GM21825 (cell line): ENCODE results near the gene SLC35B2.

Source experiments
- ATAC-seq: cut with Tn5 transposase; IDR thresholded peaks from one replicate; pipeline ENCODE4 v1.9.1; 2021; ENCODE audit warnings: mild to moderate bottlenecking, moderate library complexity; ENCODE audit not compliant: unreplicated experiment

Gene SLC35B2, protein sequence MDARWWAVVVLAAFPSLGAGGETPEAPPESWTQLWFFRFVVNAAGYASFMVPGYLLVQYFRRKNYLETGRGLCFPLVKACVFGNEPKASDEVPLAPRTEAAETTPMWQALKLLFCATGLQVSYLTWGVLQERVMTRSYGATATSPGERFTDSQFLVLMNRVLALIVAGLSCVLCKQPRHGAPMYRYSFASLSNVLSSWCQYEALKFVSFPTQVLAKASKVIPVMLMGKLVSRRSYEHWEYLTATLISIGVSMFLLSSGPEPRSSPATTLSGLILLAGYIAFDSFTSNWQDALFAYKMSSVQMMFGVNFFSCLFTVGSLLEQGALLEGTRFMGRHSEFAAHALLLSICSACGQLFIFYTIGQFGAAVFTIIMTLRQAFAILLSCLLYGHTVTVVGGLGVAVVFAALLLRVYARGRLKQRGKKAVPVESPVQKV

DNA sequence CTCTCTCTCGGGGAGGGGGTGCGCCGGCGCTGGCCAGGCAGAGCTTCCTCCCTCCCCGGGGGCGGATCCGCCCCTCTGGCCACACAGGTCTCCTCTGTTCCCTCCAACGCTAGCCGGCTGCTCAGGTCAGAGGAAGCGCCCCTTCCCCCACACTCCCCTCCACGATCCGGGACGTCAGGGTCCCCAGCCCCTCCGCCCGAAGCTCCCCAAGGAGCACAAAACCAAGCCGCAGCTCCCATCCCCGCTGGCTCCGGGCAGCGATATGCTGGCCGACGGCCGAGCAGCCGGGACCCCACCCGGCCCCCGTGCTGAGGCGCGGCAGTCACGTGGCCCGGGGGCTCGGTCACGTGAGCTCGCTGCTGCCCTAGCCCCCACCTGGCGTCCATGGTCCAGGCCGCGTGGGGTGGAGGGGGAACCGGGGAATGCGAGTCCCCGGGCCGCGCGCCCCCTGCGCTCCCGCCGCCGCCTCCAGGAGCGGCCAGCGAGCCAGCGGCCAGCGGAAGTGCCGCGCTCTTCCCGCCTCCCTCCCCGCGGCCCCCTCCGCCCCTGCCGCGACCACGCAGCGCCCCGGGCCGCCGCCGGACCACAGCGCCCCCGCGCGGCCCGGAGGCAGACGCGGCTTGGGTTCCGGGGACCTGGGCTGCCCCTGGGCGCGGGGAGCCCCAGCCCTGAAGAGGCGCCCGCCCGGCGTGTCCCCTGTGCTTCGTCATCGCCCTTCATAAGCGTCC lies at the start of gene SLC35B2:
Gene SLC35B2, minus strand, starts transcription at position 504 of the 728 bp plus-strand sequence. Its CDS starts 118 bp downstream, at position 386.
- peak; percentile 43 for ATAC-seq

- no peak for ATAC-seq
These were observed 49.4 kb upstream of the SLC35B2 start for GRCh38 chr6:44306710-44307109.

DNA sequence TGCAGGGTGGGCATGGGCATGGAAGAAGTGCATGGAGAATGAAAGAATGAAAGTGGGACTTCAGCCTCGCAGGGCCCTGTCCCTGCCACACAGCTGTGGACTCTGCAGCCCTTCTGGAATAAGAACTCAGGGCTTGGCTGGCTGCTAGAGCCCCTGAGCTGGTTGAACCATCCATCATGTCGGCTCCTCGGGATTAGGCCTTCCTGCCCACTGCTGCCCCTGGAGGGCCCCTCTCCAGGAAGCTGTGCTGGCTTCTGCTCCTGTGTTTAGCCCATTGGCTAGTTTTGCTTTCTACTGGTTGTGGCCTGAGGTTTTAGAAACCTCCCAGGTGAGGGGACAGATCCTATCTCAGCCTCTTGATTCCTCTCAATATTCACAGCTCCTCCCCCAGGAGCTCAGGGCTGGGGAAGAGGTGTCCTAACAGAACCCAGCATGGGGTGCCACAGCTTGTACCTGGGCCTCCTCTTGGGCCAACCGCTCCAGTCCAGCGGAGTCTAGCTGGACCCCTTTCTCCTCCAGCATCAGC lies 47.9 kb upstream of the SLC35B2 start:
- no peak for ATAC-seq

DNA sequence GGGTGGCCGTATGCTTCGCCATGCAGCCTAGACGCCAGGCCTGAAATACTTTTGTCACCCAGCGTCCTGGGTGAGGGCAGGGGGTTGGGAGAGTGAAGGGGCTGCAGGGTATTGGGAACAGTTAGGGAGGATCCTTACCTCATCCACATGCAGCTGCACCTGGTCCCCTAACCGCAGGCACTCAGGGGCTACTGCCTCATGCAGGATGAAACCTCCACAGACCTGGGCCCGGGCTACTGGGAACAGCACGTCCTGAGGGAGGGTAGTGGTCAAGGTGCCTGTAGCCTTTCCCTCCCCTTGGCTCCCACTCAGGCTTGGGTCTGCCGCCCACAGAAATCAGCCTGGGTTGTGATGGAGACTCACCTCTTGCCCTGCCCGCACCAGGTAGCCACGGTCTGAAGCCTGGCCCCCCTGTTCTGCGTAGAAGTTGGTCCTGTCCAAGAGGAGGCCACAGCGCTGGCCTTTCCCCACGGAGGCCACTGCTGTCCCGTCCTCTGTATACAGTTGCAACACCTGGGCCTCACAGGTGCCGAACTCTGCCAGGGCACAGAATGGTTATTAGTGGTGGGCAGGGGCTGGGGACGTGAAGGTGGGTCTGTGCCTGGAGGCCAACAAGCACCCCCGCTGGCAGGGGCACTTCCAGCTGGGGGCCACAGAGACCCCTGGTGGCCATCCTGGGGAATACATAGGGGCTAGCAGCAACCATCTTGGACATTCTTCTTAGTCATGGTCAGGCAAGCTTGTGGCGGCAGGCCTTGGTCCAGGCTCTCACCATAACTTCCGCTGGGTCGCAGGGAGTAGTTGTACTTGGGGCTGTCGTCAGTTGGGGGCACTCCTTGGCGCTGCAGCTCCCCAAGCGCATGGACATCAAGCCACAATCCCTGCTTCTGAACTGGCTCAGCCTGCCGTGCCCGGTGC lies 47.2 kb upstream of the SLC35B2 start:
- ATAC-seq = no peak

DNA sequence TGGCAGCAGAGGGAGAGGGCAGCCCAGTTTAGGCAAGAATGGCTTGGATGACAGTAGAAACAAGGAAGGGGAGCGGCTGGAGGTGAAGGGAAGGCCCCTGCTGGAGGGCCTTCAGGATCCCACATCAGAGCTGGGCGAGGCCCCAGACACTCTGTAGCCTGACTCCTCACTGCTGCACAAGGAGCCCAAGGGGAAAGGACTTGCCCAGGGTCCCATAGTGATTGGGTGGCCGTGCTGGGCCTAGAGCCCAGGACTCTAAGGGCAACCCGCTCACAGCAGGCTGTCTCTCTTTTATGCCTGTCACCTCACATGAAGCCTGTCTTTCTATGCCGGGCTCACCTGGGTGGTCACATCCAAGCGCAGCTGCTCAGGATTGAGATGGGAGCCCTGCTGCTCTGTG lies 46.5 kb upstream of the SLC35B2 start:
- no peak for ATAC-seq

DNA sequence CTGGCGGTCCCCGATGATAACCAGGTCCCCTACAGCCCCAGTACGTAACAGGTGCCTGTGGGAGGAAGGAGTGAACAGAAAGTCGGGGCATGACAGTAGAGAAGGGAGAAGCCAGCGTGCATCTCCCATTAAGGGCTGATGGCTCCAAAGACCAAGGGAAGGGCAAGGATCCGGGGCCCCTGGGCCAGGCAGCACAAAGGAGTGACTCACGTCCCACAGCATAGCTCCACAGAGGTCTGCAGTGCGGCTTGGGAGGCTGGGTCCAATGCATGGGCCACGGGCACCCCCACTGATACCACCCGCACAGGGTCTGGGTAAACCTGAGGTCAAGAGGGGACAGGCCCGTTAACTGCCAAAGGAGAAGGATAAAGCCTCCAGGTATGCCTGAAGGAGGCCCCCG lies 45.5 kb upstream of the SLC35B2 start:
- ATAC-seq = no peak

GRCh38 chr6:44301782-44302564 lies 44.6 kb upstream of the SLC35B2 start:
- ATAC-seq = no peak

DNA sequence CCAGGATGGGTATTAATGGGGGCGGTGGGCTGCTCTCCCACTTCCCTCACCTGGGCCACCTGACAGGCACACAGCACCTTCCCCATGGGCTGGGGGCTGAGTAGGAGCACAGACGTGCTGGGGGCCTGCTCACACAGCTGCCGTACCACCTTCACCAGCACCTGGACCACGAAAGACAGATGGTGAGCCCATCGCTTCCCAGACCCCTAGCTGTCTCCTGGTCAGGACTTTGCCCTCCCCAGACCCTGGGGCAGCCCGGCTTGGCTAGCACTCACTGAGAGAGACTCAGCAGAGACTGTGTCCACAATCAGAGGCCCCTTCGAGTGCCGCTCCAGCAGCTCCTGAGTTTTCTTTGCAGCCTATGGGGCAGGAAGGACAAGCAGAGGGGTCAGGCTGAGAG lies 43.8 kb upstream of the SLC35B2 start:
- no peak for ATAC-seq

DNA sequence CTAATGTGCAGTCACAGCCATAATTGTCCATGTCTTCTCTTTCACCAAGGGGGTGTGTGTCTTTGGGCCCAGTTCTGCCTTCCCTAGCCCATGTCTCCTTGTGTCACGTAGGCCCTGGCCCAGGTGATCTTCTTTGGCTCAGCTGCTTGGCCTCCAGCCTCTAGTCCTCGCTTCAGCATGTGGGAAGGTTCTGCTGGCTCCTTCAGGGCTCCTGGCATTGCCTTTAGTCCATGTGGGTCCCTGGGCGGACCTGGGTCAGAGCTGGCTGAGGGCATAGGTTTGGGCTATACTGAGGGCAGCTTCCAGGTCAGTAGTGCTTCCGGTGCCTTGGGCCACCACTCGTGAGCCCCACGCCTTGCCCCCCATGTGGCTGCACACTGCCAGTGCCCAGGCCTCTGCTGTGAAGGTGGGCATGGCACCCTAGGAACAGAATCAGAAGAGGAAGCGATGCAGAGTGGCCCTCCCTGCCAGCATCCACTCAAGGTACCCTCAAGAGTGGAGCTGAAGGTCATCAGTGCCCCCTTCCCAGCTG lies 43.0 kb upstream of the SLC35B2 start:
- ATAC-seq = no peak

DNA sequence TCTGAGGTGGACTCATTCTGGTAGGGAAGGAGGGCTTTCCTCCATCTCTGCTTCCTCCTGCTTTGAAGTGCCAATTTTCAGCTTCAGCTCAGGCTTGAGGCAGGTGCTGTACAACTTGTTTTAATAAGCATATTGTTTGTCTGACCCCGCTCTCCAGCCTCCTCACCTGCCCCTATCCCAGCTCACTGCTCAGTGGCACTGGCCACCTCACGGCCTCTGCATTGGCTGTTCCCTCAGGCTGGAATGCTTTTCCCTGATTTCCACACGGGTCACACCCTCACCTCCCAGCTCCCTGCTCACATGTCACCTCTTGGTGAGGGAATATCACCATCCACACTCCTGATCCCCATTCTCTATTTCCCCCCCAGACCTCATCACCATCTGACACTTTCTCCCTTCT lies 41.5 kb upstream of the SLC35B2 start:
- ATAC-seq = no peak

GRCh38 chr6:44298055-44298803 lies 40.9 kb upstream of the SLC35B2 start:
- no peak for ATAC-seq

DNA sequence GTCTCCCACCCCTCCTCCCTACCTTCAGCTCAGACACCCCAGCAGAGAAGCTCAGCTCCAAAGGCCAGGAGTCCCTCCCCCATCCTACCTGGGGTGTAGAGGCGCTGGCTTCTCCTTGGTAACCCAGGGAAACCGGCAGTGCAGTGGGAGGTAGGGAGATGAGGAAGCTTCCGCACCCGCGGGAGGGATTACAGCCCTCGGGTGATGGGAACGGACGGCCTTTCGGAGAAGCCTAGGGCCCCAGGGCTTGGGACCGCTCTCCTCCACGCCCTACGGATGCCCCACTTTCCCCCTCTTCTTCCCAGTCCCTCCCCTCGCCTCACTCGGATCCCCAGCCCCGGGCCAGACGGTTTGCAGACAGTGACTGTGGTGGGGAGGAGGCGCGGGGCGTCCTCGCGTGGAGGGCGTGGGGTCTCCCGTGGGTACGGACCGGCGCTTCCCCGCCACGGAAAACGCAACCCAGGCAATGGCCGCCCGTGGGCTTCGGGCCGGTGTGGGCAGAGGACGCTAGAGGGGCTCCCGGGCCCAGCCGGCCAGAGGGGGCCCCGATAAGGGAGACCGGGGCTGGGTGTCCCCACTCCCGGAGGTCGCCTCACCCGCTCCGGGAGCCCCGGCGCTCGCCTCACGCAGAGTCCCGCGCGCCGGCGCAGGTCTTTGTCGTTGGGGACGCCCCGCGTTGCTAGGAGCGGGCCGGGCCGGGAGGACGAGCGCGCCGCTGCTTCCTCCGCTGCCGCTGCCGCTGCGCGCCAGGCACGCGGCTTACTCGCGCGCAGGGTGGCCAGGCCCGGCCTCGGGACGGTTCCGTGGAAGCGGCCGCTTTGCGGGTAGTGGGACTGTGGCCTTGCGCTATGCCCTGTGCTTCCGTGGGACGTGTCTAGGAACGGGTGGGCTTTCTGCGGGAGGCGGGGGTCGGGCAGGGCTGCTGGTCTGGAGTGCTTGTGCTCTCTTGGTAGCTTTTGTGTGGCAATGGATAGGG lies 40.0 kb upstream of the SLC35B2 start:
- peak; percentile 69 for ATAC-seq

- no peak for ATAC-seq
These were observed 37.8 kb upstream of the SLC35B2 start for GRCh38 chr6:44294832-44295791.

DNA sequence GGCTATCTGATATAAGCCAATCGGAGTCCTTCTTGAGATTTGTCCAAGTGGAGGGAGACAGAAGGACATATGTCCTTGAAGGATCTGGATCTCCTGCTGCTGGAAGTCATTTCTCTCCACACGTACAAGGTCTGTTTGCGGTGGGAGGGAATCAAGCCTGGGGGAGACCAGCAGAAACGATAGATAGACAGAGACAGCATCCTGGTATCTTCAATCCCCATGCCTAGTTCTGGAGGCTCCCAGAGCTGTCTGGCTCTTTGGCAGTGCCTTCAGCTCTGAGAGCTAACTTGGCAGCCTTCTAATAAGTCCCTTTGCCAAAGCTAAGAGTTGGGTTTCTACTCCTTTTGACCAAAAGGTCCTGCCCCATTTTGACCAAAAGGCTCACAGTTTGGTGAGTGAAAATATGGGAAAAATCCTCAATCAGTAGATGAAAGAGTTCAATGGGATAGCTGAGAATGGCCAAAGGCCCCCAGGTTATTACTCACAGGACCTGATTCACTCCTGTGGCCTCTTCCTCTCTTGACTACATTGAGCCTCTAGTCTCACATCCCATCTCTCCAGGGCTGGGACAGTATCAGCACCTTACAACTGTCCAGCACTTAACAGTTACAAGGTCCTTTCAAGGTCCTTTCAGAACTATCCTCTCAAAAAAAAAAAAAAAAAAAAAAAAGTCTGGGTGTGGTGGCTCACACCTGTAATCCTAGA lies 35.5 kb upstream of the SLC35B2 start:
- ATAC-seq = no peak

DNA sequence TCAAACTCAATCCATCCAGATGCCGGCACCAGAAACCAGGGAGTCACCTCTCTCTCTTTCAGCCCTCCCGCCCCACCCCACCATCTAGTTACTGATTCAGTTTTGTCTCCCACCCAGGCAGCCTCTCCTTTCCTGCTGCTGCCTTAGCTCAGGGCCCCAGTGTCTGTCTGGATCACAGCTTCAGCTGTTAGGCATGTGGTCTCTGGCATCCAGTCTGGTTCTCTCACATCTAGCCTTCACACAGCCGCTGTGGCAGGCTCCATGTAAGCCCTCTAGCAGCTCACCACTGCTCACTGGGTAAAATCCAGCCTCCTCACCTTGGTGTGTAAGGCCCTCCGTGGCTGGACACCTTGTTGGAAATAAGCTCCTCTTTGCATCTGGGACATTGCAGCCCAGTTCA lies 34.5 kb upstream of the SLC35B2 start:
- no peak for ATAC-seq

DNA sequence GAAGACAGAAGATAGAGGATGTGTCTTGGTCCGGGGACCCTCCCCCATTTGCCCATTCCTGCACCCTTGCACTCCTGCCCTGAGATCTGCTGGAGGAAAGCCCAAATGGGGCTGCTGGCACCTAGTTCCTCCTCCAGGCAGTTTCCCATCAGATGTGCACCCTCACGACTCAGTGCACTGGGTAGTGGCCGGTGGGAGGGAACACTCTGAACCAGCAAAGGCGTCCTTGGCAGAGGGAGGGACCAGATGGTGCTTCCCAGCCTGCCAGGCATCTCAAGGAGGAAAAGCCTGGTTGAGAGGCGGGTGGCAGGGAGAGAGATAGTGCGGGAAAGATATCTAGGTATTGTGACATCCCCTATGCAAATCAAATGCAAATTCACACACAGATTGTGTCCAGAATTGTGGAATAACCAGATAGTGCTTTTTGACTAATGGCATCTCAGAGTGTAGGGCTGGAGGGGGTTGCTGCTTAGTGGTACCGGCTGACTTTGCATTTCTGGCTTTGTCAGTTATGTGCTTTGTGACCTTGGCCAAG lies 32.5 kb upstream of the SLC35B2 start:
- no peak for ATAC-seq
